Measurements from ENCODE around the gene ARHGEF39.
"Not testable (repeated sequence)": the region's sequence is repeated elsewhere in the genome, so short reads cannot be mapped to it uniquely, and the experiment has no call there.

The ARHGEF39 gene

GRCh38 chr9:35649431-35650340, 15.3 kb downstream of the ARHGEF39 start:
- no peak for DNase-seq

GRCh38 chr9:35646533-35647265, 18.3 kb downstream of the ARHGEF39 start:
- peak; percentile 58 for DNase-seq

DNA sequence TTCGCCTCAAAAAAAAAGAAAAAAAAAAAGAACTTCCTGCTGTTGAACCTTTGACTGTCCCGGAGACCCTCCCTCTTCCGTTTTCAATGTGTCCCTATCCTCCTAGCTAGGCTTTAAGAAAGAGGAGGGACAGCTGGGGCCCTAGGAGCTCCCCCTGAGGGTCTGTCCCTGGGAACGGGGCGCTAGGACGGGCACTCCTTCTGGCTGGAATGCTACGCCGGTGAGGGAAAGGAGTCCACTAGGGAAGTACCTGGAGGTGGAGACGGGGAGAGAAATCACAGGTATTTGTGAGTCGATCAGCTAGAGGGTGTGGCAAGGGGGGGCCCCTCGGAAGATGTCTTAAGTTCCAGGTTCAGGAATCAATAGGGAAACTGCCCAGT, 18.9 kb downstream of the ARHGEF39 start:
- DNase-seq: no peak

DNA sequence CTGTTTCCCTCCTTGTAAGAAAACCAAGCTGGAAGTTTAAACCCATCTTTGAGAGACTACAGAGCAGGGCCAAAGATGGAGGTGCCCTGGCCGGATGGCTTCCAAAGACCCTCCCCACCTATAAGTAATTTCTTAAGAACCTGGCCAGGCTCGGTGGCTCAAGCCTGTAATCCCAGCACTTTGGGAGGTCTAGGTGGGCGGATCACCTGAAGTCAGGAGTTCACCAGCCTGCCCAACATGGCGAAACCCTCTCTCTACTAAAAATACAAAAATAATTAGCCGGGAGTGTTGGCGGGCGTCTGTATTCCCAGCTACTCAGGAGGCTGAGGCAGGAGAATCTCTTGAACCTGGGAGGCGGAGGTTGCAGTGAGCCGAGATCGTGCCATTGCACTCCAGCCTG, 19.3 kb downstream of the ARHGEF39 start:
- not testable (repeated sequence) for DNase-seq

DNA sequence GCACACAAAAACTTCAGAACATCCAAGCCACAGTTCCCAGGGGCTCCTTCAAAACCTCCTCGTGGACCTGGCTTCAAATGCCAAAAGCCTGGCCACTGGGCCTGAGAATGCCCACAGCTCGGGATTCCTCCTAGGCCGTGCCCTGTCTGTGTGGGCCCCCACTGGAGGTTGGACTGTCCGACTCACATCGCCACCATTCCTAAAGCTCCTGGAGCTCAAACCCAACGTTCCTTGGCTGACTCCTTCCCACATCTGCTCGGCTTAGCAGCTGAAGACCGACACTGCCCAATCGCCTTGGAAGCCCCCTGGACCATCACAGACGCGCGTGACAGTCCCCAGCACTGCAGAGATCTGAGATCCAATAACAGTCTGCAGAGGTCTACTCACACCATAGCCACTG, 21.9 kb downstream of the ARHGEF39 start:
- no peak for DNase-seq

DNA sequence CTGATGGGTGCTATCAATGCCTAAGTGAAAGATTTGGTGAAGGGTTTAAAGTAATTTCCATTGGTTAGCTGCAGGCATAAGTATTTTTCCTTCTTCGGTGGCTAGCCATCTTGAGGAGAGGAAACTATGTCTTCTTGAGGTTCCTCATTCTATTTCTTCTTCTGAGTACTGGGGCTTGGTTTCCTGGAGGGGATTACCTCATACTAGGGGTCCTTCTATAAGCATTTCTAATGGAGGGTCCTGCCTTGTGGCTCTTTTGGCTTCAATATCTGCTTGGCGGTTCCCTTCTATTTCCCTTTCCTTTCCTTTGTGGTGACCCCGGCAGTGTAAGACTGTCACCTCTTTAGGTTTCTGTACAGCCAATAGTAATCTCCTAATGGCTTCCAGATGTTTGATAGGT, 23.5 kb downstream of the ARHGEF39 start:
- not testable (repeated sequence) for DNase-seq

- DNase-seq: not testable (repeated sequence)
Measured at GRCh38 chr9:35640431-35640830, 24.6 kb downstream of the ARHGEF39 start.

DNA sequence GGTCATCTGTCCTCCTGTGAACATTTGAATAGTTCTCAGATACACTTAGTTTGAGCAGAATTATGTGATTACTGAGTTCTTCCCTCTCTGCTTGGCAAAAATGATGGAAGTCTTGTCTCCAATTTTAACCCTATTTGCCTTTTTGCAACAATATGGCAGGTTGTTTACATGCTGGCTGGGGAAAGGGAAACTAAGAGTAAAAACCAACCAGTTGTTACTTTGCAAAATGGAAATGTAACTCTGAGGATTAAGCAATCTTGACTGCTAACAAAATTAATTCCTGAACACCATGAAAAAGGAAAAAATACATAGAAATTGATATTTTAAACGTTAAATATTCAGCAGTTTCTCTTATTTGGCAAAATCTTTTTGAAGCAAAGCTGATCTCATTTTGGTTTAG, 25.4 kb downstream of the ARHGEF39 start:
- no peak for DNase-seq

GRCh38 chr9:35639225-35639624, 25.8 kb downstream of the ARHGEF39 start:
- DNase-seq: not testable (repeated sequence)

DNA sequence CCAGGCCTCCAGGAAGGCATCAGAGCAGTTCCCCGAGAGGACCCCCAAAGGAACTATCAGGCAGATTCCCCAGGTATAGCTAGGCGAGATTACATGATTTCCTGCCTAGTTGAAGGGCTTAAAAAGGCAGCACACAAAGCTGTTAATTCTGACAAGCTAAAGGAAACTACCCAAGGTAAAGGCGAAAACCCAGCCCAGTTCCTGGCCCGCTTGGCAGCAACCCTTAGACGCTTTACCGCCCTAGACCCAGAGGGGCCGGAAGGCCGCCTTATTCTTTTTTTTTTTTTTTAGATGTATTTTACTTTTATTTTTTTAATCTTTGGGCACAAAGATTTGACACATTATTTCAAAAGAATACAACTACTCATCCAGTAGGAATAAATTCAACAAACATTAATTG, 26.2 kb downstream of the ARHGEF39 start:
- DNase-seq: not testable (repeated sequence)

- not testable (repeated sequence) for DNase-seq
Measured at GRCh38 chr9:35637427-35637955, 27.5 kb downstream of the ARHGEF39 start.

DNA sequence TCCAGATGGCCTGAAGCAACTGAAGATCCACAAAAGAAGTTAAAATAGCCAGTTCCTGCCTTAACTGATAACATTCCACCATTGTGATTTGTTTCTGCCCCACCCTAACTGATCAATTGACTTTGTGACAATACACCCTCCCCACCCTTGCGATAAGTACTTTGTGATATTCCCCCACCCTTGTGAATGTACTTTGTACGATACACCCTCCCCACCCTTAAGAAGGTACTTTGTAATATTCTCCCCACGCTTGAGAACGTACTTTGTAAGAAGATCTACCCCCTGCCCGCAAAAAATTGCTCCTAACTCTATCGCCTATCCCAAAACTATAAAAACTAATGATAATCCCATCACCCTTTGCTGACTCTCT, 28.1 kb downstream of the ARHGEF39 start:
- DNase-seq: not testable (repeated sequence)

DNA sequence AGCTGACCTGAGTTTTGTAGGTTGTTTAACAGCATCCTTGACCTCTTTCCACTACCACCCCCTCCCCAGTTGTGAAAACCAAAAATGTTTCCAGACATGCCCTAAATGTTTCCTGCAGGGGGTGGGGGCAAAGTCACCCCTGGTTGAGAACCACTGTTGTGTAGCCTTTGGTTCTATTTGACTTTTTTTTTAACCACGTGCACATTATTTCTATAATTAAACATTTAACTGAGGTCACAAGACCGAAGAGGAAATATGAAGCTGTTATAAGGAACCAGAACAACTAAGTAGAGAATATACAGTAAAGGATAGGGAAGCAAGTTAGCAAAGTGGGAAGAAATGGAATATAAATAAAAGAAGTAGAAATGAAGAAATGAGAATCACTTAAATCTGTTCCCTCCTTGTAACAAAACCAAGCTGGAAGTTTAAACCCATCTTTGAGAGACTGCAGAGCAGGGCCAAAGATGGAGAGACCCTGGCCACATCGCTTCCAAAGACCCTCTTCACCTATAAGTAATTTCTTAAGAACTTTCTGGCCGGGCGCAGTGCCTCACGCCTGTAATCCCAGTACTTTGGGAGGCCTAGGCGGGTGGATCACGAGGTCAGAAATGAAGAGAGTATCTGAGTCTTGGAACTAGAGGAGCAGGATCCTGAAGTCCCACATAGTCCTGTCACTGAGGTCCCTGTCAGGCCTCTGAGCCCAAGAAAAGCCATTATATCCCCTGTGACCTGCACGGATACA, 28.7 kb downstream of the ARHGEF39 start:
- no peak for DNase-seq

GRCh38 chr9:35635730-35636129, 29.3 kb downstream of the ARHGEF39 start:
- no peak for DNase-seq

DNA sequence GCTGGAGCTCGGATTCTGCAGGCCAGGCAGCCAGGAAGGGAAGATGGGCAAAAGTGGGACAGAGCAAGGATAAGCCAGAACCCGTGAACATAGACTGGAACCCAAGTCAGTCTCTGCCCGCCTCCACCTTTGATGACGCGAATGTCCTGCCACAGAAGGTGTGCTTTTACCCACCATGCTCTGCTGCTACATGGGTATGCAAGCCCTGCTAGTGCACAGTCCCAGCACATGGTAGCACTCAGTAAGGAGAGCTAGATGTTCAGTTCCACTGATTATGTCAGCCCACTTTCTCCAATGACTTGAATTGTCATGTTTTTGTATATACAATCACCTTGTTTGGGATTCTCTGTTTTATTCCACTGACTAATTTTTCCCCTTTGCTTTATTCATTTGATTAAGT, 35.4 kb downstream of the ARHGEF39 start:
- no peak for DNase-seq

DNA sequence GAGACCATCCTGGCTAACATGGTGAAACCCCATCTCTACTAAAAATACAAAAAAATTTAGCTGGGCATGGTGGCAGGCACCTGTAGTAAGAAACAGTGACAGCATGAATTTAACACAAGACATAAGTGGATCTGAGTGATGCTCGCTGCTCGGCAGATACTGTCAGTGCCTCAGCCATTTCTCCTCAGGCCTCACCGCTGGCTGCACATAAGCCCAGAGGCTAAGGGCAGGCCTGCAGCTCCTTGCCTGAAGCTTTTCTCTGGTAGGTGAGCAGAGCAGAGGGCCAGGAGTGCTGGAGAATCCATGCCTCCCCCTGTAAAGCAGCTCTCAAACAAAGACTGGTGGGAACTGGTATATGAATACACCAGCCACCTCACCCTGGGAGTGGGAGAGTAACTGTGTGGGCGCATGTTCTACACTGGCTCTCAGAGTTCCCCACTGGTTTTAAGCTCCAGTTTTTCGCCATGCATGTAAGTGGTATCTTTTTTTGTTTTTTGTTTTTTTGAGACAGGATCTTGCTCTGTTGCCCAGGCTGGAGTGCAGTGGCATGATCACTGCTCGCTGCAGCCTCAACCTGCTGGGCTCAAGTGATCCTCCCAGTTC, 36.5 kb downstream of the ARHGEF39 start:
- no peak for DNase-seq

- DNase-seq: no peak
Measured at GRCh38 chr9:35627575-35627974, 37.4 kb downstream of the ARHGEF39 start.

- no peak for DNase-seq
Measured at GRCh38 chr9:35619800-35620158, 45.2 kb downstream of the ARHGEF39 start.

GRCh38 chr9:35618854-35619799, 45.9 kb downstream of the ARHGEF39 start:
- no peak for DNase-seq

DNA sequence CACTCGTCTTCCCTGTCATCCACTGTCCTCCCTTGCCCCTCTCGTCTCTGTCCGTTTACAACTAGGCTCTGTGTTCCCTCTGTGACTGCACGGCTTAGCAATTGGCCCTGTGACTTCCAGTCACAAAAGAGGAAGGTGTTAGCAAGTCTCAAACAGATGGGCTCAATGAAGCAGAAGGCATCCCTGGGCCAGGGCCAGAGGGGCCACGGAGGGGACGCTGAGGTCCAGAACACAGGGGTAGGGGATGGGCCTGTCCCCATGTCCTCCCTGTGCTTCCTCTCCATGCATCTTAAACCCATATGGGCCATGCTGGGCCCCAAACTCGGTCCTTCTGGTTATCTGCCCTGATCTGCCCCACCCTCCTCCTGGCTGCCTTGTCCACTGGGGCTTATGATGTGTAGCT, 46.7 kb downstream of the ARHGEF39 start, which contains the start of gene CD72:
Gene CD72 (minus strand): TSS at position 89 of the 403 bp plus-strand sequence. CDS start 110 bp downstream, outside the sequence.
- DNase-seq: no peak

GRCh38 chr9:35617548-35617947, 47.4 kb downstream of the ARHGEF39 start:
- DNase-seq: no peak
